ENCODE data around the gene CFAP161.

CFAP161 gene

DNA sequence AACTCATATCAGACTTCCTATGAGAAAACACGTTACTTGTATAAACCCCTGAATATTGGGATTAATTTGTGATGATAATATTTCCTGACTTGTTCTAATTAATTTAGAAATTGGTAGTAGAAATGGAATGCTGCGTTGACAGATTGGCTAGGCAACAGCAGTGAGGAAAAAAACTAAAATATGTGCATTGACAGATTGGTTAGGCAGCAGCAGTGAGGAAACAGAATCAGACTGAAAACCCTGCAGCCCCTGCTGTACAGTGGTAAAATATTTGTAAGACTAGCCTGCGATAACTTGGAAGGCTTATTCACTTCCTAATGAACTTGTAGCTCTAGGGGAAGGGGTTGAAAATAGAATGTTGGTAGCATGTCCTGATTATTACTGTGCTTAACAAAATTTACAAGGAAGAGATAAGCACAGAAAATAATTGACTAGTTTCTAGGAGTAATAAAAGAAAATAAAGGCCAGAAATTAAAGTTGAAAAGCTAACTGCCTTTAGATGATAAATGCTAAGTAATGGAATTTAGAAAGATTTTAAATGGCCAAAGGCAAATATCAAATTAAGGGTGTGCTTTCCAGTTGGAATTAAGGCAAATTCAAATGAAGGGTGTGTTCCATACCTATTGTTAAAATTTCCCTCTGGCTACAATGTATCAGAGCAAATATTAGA is 32.7 kb downstream of the CFAP161 start:
- no peaks in the 10 kb centered on the region for H3K27me3 ChIP-seq (replicated peaks; ENCODE audit: control insufficient read depth, insufficient read depth, low read length, poor library complexity, severe bottlenecking)
- no peak overlapping the region for H3K27ac ChIP-seq (ENCODE audit: insufficient read depth, low read length, poor library complexity, severe bottlenecking)
- no peaks in the 10 kb centered on the region for H3K36me3 ChIP-seq (ENCODE audit: control insufficient read depth, insufficient read depth, low read length)
- DNase-seq: no peak
- no peaks in the 10 kb centered on the region for H3K9me3 ChIP-seq (ENCODE audit: control insufficient read depth, low read length)
- H3K4me3 ChIP-seq (ENCODE audit: insufficient read depth, low read depth, low read length, poor library complexity, severe bottlenecking): no peak overlapping the region
- H3K4me1 ChIP-seq (ENCODE audit: control insufficient read depth, insufficient read depth, low read length, poor library complexity, severe bottlenecking): peaks cover 4% of the 10 kb centered on the region

DNA sequence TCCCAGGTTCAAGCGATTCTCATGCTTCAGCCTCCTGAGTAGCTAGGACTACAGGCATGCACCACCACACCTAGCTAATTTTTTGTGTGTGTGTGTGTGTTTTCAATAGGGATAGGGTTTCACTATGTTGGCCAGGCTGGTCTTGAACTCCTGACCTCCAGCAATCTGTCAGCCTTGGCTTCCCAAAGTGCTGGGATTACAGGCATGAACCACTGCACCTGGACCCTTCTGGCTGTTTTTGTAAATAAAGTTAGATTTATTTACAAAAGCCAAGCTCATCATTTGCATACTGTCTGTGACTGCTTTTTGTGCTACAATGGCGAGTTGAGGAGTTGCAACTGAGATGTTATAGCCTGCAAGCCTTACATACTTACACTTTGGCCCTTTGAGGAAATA is 34.1 kb downstream of the CFAP161 start:
- DNase-seq: no peak
- no peak overlapping the region for H3K4me3 ChIP-seq (ENCODE audit: insufficient read depth, low read depth, low read length, poor library complexity, severe bottlenecking)
- H3K27ac ChIP-seq (ENCODE audit: insufficient read depth, low read length, poor library complexity, severe bottlenecking): no peak overlapping the region
- no peaks in the 10 kb centered on the region for H3K4me1 ChIP-seq (ENCODE audit: control insufficient read depth, insufficient read depth, low read length, poor library complexity, severe bottlenecking)
- H3K9me3 ChIP-seq (ENCODE audit: control insufficient read depth, low read length): no peaks in the 10 kb centered on the region
- H3K36me3 ChIP-seq (ENCODE audit: control insufficient read depth, insufficient read depth, low read length): no peaks in the 10 kb centered on the region
- no peaks in the 10 kb centered on the region for H3K27me3 ChIP-seq (replicated peaks; ENCODE audit: control insufficient read depth, insufficient read depth, low read length, poor library complexity, severe bottlenecking)

DNA sequence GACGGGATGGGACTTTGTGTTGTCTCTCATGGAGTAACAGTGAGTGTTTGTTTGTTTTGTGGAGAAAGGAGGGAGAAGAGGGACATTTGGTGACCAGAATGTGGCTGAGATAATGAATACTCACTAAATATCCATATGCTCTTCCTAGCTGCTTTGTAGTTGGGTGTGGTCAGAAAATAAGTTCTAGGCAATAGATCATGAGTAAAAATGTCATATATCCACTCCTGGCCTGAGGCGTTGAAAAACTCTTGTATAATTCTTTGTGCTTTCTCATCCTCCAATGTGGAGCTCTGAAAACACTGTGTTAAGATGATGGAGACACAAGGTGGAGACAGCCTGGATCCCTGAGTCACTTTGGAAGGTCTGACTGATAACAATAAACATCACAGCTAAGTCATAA is 34.6 kb downstream of the CFAP161 start:
- DNase-seq: no peak
- H3K4me1 ChIP-seq (ENCODE audit: control insufficient read depth, insufficient read depth, low read length, poor library complexity, severe bottlenecking): no peaks in the 10 kb centered on the region
- H3K9me3 ChIP-seq (ENCODE audit: control insufficient read depth, low read length): no peaks in the 10 kb centered on the region
- H3K36me3 ChIP-seq (ENCODE audit: control insufficient read depth, insufficient read depth, low read length): no peaks in the 10 kb centered on the region
- H3K27me3 ChIP-seq (replicated peaks; ENCODE audit: control insufficient read depth, insufficient read depth, low read length, poor library complexity, severe bottlenecking): no peaks in the 10 kb centered on the region
- H3K4me3 ChIP-seq (ENCODE audit: insufficient read depth, low read depth, low read length, poor library complexity, severe bottlenecking): no peak overlapping the region
- H3K27ac ChIP-seq (ENCODE audit: insufficient read depth, low read length, poor library complexity, severe bottlenecking): no peak overlapping the region

DNA sequence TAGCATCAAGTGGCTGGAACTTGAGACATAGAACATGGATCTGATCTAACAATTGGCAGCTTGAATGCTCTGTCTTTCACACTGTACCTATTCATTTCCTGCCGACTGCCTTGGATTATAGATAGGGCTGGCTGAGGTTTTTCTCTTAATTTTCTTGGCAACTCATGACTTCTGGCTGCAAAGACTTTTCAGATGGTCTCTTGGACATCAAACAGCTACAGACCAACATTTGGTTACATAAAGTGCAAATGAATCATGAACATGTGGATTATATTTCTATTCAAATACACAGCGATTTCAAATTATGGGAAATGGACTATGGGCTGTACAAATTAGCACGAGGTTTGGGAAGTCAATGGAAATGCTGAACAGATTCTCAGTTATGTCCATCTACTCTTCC is 36.4 kb downstream of the CFAP161 start:
- no peaks in the 10 kb centered on the region for H3K36me3 ChIP-seq (ENCODE audit: control insufficient read depth, insufficient read depth, low read length)
- no peak for DNase-seq
- H3K4me1 ChIP-seq (ENCODE audit: control insufficient read depth, insufficient read depth, low read length, poor library complexity, severe bottlenecking): no peaks in the 10 kb centered on the region
- H3K9me3 ChIP-seq (ENCODE audit: control insufficient read depth, low read length): no peaks in the 10 kb centered on the region
- no peak overlapping the region for H3K27ac ChIP-seq (ENCODE audit: insufficient read depth, low read length, poor library complexity, severe bottlenecking)
- no peaks in the 10 kb centered on the region for H3K27me3 ChIP-seq (replicated peaks; ENCODE audit: control insufficient read depth, insufficient read depth, low read length, poor library complexity, severe bottlenecking)
- H3K4me3 ChIP-seq (ENCODE audit: insufficient read depth, low read depth, low read length, poor library complexity, severe bottlenecking): no peak overlapping the region

DNA sequence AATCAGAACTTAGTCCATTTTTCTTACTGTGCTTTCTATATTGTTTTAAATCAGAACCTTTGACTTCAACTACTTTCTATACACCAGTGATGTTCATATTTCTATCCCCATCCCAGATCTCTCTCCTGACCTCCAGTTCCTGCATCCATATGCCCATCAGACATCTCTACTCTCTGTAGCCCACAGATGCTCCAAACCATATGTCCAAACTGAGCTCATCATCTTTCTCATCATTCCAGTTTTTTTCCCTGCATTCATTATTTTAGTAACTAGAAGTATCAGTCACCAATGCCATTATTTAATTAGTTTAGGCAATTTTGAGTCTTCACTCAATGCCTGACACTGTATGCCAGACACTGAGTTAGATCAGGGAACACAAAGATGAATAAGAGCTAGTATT is 37.2 kb downstream of the CFAP161 start:
- Histone ChIP-seq H3K27me3 (replicated peaks; ENCODE audit: control insufficient read depth, insufficient read depth, low read length, poor library complexity, severe bottlenecking) (no peaks in the 10 kb centered on the region), H3K27ac (ENCODE audit: insufficient read depth, low read length, poor library complexity, severe bottlenecking) (no peak overlapping the region), H3K4me3 (ENCODE audit: insufficient read depth, low read depth, low read length, poor library complexity, severe bottlenecking) (no peak overlapping the region), H3K4me1 (ENCODE audit: control insufficient read depth, insufficient read depth, low read length, poor library complexity, severe bottlenecking) (no peaks in the 10 kb centered on the region), H3K36me3 (ENCODE audit: control insufficient read depth, insufficient read depth, low read length) (no peaks in the 10 kb centered on the region), H3K9me3 (ENCODE audit: control insufficient read depth, low read length) (no peaks in the 10 kb centered on the region)
- DNase-seq: no peak

DNA sequence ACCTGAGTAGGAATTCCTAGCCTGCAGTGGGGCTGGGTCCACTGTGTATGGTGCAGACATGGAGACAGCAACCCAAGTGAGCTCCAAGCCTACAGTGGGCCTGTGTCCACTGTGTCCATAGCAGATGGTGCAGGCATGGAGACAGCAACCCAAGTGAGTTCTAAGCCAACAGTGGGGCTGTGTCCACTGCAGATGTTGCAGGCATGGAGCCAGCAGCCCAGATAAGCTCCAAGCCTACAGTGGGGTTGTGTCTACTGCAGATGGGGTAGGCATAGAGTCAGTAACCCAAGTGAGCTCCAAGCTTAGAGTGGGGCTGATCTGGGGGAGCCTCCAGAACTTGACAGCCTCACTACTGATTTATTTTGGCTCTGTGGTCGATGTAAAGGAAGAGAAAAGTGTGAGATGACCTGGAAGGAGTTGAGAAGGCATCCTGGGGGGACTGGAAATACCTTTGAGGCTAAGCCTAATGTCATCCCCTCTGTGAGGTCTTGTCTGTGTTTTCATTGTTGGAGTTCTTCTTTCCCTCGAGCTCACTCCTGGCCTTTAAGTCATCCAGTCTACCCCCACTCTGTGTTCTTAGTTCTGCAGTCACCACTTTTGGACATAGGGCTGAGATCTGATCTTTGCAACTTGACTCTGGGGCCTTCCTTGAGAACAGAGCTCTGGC is 40.2 kb downstream of the CFAP161 start:
- DNase-seq: no peak
- Histone ChIP-seq H3K4me1 (ENCODE audit: control insufficient read depth, insufficient read depth, low read length, poor library complexity, severe bottlenecking) (no peaks in the 10 kb centered on the region), H3K9me3 (ENCODE audit: control insufficient read depth, low read length) (no peaks in the 10 kb centered on the region), H3K27ac (ENCODE audit: insufficient read depth, low read length, poor library complexity, severe bottlenecking) (no peak overlapping the region), H3K36me3 (ENCODE audit: control insufficient read depth, insufficient read depth, low read length) (no peaks in the 10 kb centered on the region), H3K27me3 (replicated peaks; ENCODE audit: control insufficient read depth, insufficient read depth, low read length, poor library complexity, severe bottlenecking) (no peaks in the 10 kb centered on the region), H3K4me3 (ENCODE audit: insufficient read depth, low read depth, low read length, poor library complexity, severe bottlenecking) (no peak overlapping the region)

DNA sequence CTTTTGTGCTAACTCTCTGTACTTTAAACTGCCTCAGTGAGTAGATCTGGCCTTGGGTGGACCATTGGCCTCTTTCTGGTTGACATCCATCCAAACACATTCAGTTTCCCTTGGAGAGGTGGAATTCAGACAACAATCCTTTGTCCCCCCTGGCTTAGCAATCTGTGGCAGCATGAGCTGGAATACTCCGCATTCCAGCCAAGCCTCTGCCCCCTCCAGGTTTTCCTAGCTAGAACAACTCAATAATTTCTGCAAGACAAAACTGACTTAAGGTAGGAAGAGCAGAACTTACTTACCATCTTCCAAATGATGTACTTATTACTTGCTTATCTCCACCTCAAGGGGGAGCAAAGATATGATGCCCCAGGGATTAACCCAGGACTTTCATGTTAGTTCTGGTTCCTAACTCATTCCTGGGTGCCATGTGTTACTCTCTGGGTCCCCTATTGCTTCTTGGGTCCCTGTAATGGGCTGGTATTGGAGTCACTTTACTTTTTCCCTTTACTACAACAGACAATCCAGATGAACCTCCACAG is 40.8 kb downstream of the CFAP161 start:
- Histone ChIP-seq H3K9me3 (ENCODE audit: control insufficient read depth, low read length) (no peaks in the 10 kb centered on the region), H3K4me3 (ENCODE audit: insufficient read depth, low read depth, low read length, poor library complexity, severe bottlenecking) (no peak overlapping the region), H3K27ac (ENCODE audit: insufficient read depth, low read length, poor library complexity, severe bottlenecking) (no peak overlapping the region), H3K36me3 (ENCODE audit: control insufficient read depth, insufficient read depth, low read length) (no peaks in the 10 kb centered on the region), H3K27me3 (replicated peaks; ENCODE audit: control insufficient read depth, insufficient read depth, low read length, poor library complexity, severe bottlenecking) (no peaks in the 10 kb centered on the region), H3K4me1 (ENCODE audit: control insufficient read depth, insufficient read depth, low read length, poor library complexity, severe bottlenecking) (no peaks in the 10 kb centered on the region)
- DNase-seq: no peak

DNA sequence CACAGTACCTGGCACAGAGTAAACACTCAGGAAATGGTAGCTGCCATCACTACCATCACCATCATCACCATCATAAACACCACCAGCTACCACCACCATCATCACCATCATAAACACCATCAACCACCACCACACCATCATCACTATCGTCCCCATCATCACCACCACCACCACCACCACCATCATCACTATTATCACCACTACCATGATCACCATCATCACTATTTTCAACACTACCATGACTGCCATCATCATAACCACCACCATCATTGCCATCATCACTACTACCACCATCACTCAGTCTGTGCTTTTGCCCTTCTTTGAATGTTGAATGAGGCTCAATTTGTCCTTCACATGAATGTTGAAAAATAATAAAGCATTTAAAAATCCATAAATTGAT is 41.4 kb downstream of the CFAP161 start:
- H3K36me3 ChIP-seq (ENCODE audit: control insufficient read depth, insufficient read depth, low read length): no peaks in the 10 kb centered on the region
- H3K27me3 ChIP-seq (replicated peaks; ENCODE audit: control insufficient read depth, insufficient read depth, low read length, poor library complexity, severe bottlenecking): no peaks in the 10 kb centered on the region
- no peak overlapping the region for H3K27ac ChIP-seq (ENCODE audit: insufficient read depth, low read length, poor library complexity, severe bottlenecking)
- no peak overlapping the region for H3K4me3 ChIP-seq (ENCODE audit: insufficient read depth, low read depth, low read length, poor library complexity, severe bottlenecking)
- H3K9me3 ChIP-seq (ENCODE audit: control insufficient read depth, low read length): no peaks in the 10 kb centered on the region
- DNase-seq: no peak
- no peaks in the 10 kb centered on the region for H3K4me1 ChIP-seq (ENCODE audit: control insufficient read depth, insufficient read depth, low read length, poor library complexity, severe bottlenecking)

DNA sequence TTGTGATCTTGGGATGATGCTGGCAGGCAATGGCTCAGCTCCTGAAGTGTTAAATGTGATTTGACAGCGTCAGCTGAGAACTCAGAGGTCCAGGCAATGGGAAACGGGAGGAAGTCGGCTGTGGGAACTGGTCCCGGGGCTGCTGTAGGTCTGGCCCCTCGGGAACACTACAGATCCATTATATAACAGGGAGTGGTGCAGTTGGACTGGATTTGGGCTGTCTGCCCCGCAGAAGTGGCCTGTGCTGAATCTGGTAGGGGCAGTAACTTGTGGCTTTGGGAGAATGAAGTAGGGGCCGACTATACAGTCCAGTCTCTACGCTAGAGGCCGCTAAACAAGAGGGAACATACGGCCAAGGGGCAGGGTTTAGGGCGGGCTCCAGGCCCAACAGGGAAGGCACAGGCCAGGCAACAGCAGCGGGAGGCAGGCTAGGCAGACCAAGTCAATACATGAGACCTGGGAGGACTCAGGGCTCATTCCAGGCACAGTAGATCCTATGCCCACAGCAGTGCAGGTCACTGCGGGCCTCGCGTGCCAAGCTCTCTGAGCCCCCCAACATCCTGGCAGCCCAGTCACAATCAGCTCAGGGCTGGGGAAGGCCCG is 42.3 kb downstream of the CFAP161 start:
- Histone ChIP-seq H3K9me3 (ENCODE audit: control insufficient read depth, low read length) (no peaks in the 10 kb centered on the region), H3K27me3 (replicated peaks; ENCODE audit: control insufficient read depth, insufficient read depth, low read length, poor library complexity, severe bottlenecking) (no peaks in the 10 kb centered on the region), H3K4me3 (ENCODE audit: insufficient read depth, low read depth, low read length, poor library complexity, severe bottlenecking) (no peak overlapping the region), H3K27ac (ENCODE audit: insufficient read depth, low read length, poor library complexity, severe bottlenecking) (no peak overlapping the region), H3K4me1 (ENCODE audit: control insufficient read depth, insufficient read depth, low read length, poor library complexity, severe bottlenecking) (no peaks in the 10 kb centered on the region), H3K36me3 (ENCODE audit: control insufficient read depth, insufficient read depth, low read length) (no peaks in the 10 kb centered on the region)
- DNase-seq: no peak

DNA sequence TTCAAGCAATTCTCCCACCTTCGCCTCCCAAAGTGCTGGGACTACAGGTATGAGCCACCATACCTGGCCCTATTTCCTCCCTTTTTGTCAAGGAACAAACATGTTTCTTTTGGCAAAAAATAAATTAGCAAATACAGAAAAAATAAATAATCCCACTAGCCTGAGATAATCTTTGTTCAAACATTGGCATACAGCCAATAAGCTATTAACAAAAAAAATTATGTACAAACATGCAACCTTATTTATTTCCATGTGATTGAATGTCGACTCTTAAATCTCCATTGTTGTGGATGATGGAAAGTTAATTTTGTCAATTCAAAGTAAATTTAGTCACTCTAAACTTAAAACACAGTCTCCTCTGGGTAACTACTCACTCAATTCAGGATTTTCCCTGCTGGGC is 44.3 kb downstream of the CFAP161 start:
- H3K9me3 ChIP-seq (ENCODE audit: control insufficient read depth, low read length): no peaks in the 10 kb centered on the region
- H3K27ac ChIP-seq (ENCODE audit: insufficient read depth, low read length, poor library complexity, severe bottlenecking): no peak overlapping the region
- no peaks in the 10 kb centered on the region for H3K4me1 ChIP-seq (ENCODE audit: control insufficient read depth, insufficient read depth, low read length, poor library complexity, severe bottlenecking)
- no peaks in the 10 kb centered on the region for H3K36me3 ChIP-seq (ENCODE audit: control insufficient read depth, insufficient read depth, low read length)
- H3K4me3 ChIP-seq (ENCODE audit: insufficient read depth, low read depth, low read length, poor library complexity, severe bottlenecking): no peak overlapping the region
- H3K27me3 ChIP-seq (replicated peaks; ENCODE audit: control insufficient read depth, insufficient read depth, low read length, poor library complexity, severe bottlenecking): no peaks in the 10 kb centered on the region
- DNase-seq: no peak

All from effector memory CD4-positive, alpha-beta T cell (primary cell).